Panc1 (cell line): Measurements from ENCODE around the gene IL22RA1. TPM values are rescaled to one million over a fixed set of nuclear protein-coding genes. Genes with fewer than 3 reads are reported as not detected.

Experiments used
- ATAC-seq: fragments of 200-7000 bp; cut with Tn5 transposase; 2 replicates; pipeline ENCODE4 v1.9.1; 2020; ENCODE audit warnings: mild to moderate bottlenecking, moderate library complexity
- BruUV-seq: library from RNA; stranded (reverse); fragments of 400-500 nt; replicated peaks from 2 replicates; lab custom pipeline; 2021; lab: Mats Ljungman, UMichigan
- CTCF ChIA-PET: fragments of 300-600 bp; sonication (Branson Sonifier 250); formaldehyde crosslinking; loops from one replicate; lab custom pipeline; 2022; ENCODE audit warnings: antibody characterized with exemption; lab: Charles Lee
- POLR2A ChIA-PET: fragments of 300-600 bp; sonication (Branson Sonifier 250); formaldehyde crosslinking; loops from one replicate; lab custom pipeline; 2022; ENCODE audit warnings: antibody characterized with exemption; lab: Charles Lee
- DNase-seq: peaks from one replicate; pipeline ENCODE4 v3.0.0-alpha.2; 2010; ENCODE audit warnings: low read depth, low spot score
- H3K27ac ChIP-seq: 2 replicates; pipeline ENCODE4 v1.5.1; 2011; ENCODE audit warnings: mild to moderate bottlenecking, low read length, inconsistent platforms
- H3K27me3 ChIP-seq: fragments of 200-500 bp; sonication (Bioruptor generic); 2 replicates; pipeline ENCODE4 v1.6.0; 2014; ENCODE audit warnings: low read length, inconsistent platforms; ENCODE audit not compliant: control insufficient read depth, insufficient read depth
- H3K36me3 ChIP-seq: fragments of 200-500 bp; sonication (Bioruptor generic); 2 replicates; pipeline ENCODE4 v1.5.1; 2014; ENCODE audit warnings: inconsistent platforms, mild to moderate bottlenecking, low read length, moderate library complexity; ENCODE audit not compliant: control insufficient read depth, insufficient read depth
- H3K4me1 ChIP-seq: 2 replicates; pipeline ENCODE4 v1.5.1; 2011; ENCODE audit warnings: inconsistent platforms, mild to moderate bottlenecking, low read length, moderate library complexity; ENCODE audit not compliant: control insufficient read depth, insufficient read depth
- H3K4me3 ChIP-seq, 2 experiments: 2 replicates each; pipeline ENCODE4 v1.5.1; 2011 to 2012; ENCODE audit warnings: low read depth in 2 of 2, low read length in 2 of 2, mild to moderate bottlenecking in 2 of 2, inconsistent platforms in 1 of 2, moderate library complexity in 1 of 2
- H3K9me3 ChIP-seq: fragments of 200-500 bp; sonication (Bioruptor generic); 2 replicates; pipeline ENCODE4 v1.5.1; 2014; ENCODE audit warnings: low read depth, mild to moderate bottlenecking, inconsistent platforms, low read length, moderate library complexity; ENCODE audit not compliant: control insufficient read depth, insufficient read depth
- POLR2AphosphoS5 ChIP-seq: IDR thresholded peaks from 2 replicates; pipeline ENCODE4 v1.6.1; 2012; ENCODE audit warnings: mild to moderate bottlenecking, low read depth, low read length, moderate library complexity
- REST ChIP-seq, 2 experiments: IDR thresholded peaks; 2 replicates each; pipeline ENCODE4 v1.6.1; 2011 to 2012; ENCODE audit warnings: low read depth in 2 of 2, control low read depth in 1 of 2, low read length in 1 of 2, mild to moderate bottlenecking in 1 of 2, moderate library complexity in 1 of 2; ENCODE audit not compliant: insufficient read depth in 1 of 2
- SIN3A ChIP-seq: IDR thresholded peaks from 2 replicates; pipeline ENCODE4 v1.6.1; 2012; ENCODE audit warnings: low read depth, mild to moderate bottlenecking, low read length, moderate library complexity, borderline replicate concordance; ENCODE audit not compliant: insufficient read depth
- in situ Hi-C: cut with HindIII; loops from 2 replicates; pipeline ENCODE4 v1.10.0; 2016; ENCODE audit warnings: low sequenced_read_pairs, low pct_unique_long_range_greater_than_20kb
- intact Hi-C: fragments of 100-400 bp; cut with micrococcal nuclease; formaldehyde crosslinking; loops from one replicate; pipeline ENCODE4 v1.10.0; 2022; ENCODE audit not compliant: unreplicated experiment
- total RNA-seq: library from RNA; stranded (reverse); gene quantifications from one replicate; pipeline ENCODE4 v1.2.1, GENCODE V29; 2021; ENCODE audit not compliant: unreplicated experiment
- TF ChIP-seq, protein P1 (sequence below): fragments of 450-650 bp; IDR thresholded peaks from 2 replicates; pipeline ENCODE4 v1.5.1; 2017; ENCODE audit warnings: mild to moderate bottlenecking

IL22RA1 gene
- total RNA-seq, 1 experiment from 2014 or later: 1.1 TPM

- no TSS peak for BruUV-seq
- ATAC-seq: no peak
- DNase-seq: no peak
- ChIA-PET CTCF (no interaction called here), POLR2A (no interaction called here)
- H3K27ac ChIP-seq: no peak overlapping the region
- H3K4me1 ChIP-seq: peaks cover 4% of the 10 kb centered on the region; the same call in 1 of the 2 replicates
- intact Hi-C loops (no loop called here), in situ Hi-C loops (no loop called here)
- no peak for TF ChIP-seq REST (IDR thresholded peaks at IDR 0.05; ENCODE audit: insufficient read depth in 1 of 2, low read depth in 2 of 2, low read length in 1 of 2)
- TF ChIP-seq, protein P1, sequence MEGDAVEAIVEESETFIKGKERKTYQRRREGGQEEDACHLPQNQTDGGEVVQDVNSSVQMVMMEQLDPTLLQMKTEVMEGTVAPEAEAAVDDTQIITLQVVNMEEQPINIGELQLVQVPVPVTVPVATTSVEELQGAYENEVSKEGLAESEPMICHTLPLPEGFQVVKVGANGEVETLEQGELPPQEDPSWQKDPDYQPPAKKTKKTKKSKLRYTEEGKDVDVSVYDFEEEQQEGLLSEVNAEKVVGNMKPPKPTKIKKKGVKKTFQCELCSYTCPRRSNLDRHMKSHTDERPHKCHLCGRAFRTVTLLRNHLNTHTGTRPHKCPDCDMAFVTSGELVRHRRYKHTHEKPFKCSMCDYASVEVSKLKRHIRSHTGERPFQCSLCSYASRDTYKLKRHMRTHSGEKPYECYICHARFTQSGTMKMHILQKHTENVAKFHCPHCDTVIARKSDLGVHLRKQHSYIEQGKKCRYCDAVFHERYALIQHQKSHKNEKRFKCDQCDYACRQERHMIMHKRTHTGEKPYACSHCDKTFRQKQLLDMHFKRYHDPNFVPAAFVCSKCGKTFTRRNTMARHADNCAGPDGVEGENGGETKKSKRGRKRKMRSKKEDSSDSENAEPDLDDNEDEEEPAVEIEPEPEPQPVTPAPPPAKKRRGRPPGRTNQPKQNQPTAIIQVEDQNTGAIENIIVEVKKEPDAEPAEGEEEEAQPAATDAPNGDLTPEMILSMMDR: no peak
- TF ChIP-seq POLR2AphosphoS5: no peak
- no peak for TF ChIP-seq SIN3A
- H3K27me3 ChIP-seq: no peaks in the 10 kb centered on the region
- H3K36me3 ChIP-seq: no peaks in the 10 kb centered on the region
- no peaks in the 10 kb centered on the region for H3K9me3 ChIP-seq
- no peak overlapping the region for H3K4me3 ChIP-seq
Observed at GRCh38 chr1:24141311-24141997, 1.5 kb downstream of the IL22RA1 start.

GRCh38 chr1:24140741-24141181, 2.2 kb downstream of the IL22RA1 start:
- no TSS peak for BruUV-seq
- ChIA-PET CTCF (interaction anchor here (0.6 to 0.8 kb wide), 2 partner anchors 10 to 13 kb away, joined by 3 to 5 read pairs; no protein-coding TSS in a partner anchor), POLR2A (no interaction called here)
- ATAC-seq (no peak), DNase-seq (no peak)
- intact Hi-C loops: no loop called here
- Histone ChIP-seq H3K4me3 (no peak overlapping the region), H3K27ac (no peak overlapping the region), H3K9me3 (no peaks in the 10 kb centered on the region), H3K36me3 (no peaks in the 10 kb centered on the region), H3K4me1 (peaks cover 4% of the 10 kb centered on the region; the same call in 1 of the 2 replicates), H3K27me3 (no peaks in the 10 kb centered on the region)
- in situ Hi-C loops: no loop called here
- TF ChIP-seq SIN3A (no peak), REST (IDR thresholded peaks at IDR 0.05; ENCODE audit: insufficient read depth in 1 of 2, low read depth in 2 of 2, low read length in 1 of 2) (no peak)
- TF ChIP-seq, protein P1: no peak
